HepG2 (cell line): ENCODE data around the gene NTM. TPM values are rescaled to one million over a fixed set of nuclear protein-coding genes. Genes with fewer than 3 reads are reported as not detected.

Experiments
- ATAC-seq: fragments of 200-7000 bp; cut with Tn5 transposase; 3 replicates; pipeline ENCODE4 v1.9.1; 2020; ENCODE audit warnings: mild to moderate bottlenecking, moderate library complexity
- BruUV-seq: library from RNA; stranded (reverse); fragments of 400-500 nt; replicated peaks from 2 replicates; lab custom pipeline; 2021; lab: Mats Ljungman, UMichigan
- CTCF ChIA-PET: fragments of 300-600 bp; formaldehyde crosslinking; extraction: SDS; loops from one replicate; lab custom pipeline; 2021; ENCODE audit warnings: low total read pairs, inconsistent platforms, low intra/inter-chr PET ratio; lab: Yijun Ruan, JAX
- POLR2A ChIA-PET: fragments of 350-600 bp; sonication (Branson Sonifier 250); formaldehyde crosslinking; loops from one replicate; lab custom pipeline; 2020; ENCODE audit warnings: antibody characterized with exemption, inconsistent platforms; lab: Yijun Ruan, JAX
- DNase-seq: peaks from one replicate; pipeline ENCODE4 v3.0.0-alpha.2; 2015; ENCODE audit warnings: low spot score
- FAIRE-seq: peaks from 3 replicates; lab custom pipeline; 2011; peaks lifted over from hg19 to GRCh38; lab: Jason Lieb, UNC
- H2AFZ ChIP-seq: one replicate; pipeline ENCODE4 v1.6.1; 2011; ENCODE audit warnings: low read length, inconsistent platforms
- H3K27ac ChIP-seq: fragments of 300-600 bp; 3 replicates; pipeline ENCODE4 v1.8.0; 2011; ENCODE audit warnings: mixed run types, mild to moderate bottlenecking, mixed read lengths, low read length, inconsistent platforms; ENCODE audit not compliant: insufficient read depth; ENCODE audit errors: extremely low read length
- H3K27me3 ChIP-seq, 2 experiments: fragments of 200-600 bp in 1 of 2; 2 replicates in 1 of 2; 3 replicates in 1 of 2; pipeline versions ENCODE4 v1.6.0 to v1.8.0; 2011; ENCODE audit warnings: low read length in 2 of 2, mild to moderate bottlenecking in 2 of 2, moderate library complexity in 2 of 2, inconsistent platforms in 1 of 2; ENCODE audit not compliant: insufficient read depth in 2 of 2, control insufficient read depth in 1 of 2
- H3K36me3 ChIP-seq, 2 experiments: fragments of 200-600 bp in 1 of 2; replicated peaks in 1 of 2; 2 replicates in 1 of 2; 3 replicates in 1 of 2; pipeline versions ENCODE4 v1.5.1 to v1.8.0; 2011; ENCODE audit warnings: low read length in 2 of 2, inconsistent platforms in 1 of 2; ENCODE audit not compliant: insufficient read depth in 2 of 2, control insufficient read depth in 1 of 2
- H3K4me1 ChIP-seq: 2 replicates; pipeline ENCODE4 v1.5.1; 2012; ENCODE audit warnings: low read length, inconsistent platforms; ENCODE audit not compliant: insufficient read depth
- H3K4me2 ChIP-seq: 2 replicates; pipeline ENCODE4 v1.6.0; 2011; ENCODE audit warnings: low read depth, low read length, inconsistent platforms
- H3K4me3 ChIP-seq, 3 experiments: fragments of 200-600 bp in 1 of 3; sonication (generic), shearing (Covaris generic) in 1 of 3; replicated peaks in 1 of 3; 2 replicates each; pipeline ENCODE4 v1.5.1; 2011 to 2016; ENCODE audit warnings: low read length in 3 of 3, inconsistent platforms in 2 of 3, low read depth in 2 of 3, mild to moderate bottlenecking in 2 of 3, control low read depth in 1 of 3, mixed read lengths in 1 of 3; ENCODE audit not compliant: insufficient read depth in 1 of 3
- H3K79me2 ChIP-seq: one replicate; pipeline ENCODE4 v1.6.1; 2011; ENCODE audit warnings: low read length, inconsistent platforms; ENCODE audit not compliant: insufficient read depth
- H3K9ac ChIP-seq: 2 replicates; pipeline ENCODE4 v1.6.0; 2011; ENCODE audit warnings: mild to moderate bottlenecking, low read depth, low read length, inconsistent platforms; ENCODE audit not compliant: insufficient read depth
- H3K9me3 ChIP-seq: 2 replicates; pipeline ENCODE4 v1.5.1; 2012; ENCODE audit warnings: mild to moderate bottlenecking, low read length
- H4K20me1 ChIP-seq: 2 replicates; pipeline ENCODE4 v1.6.0; 2011; ENCODE audit warnings: inconsistent platforms, mild to moderate bottlenecking, low read length, moderate library complexity; ENCODE audit not compliant: insufficient read depth
- HCFC1 ChIP-seq: fragments of 150-350 bp; IDR thresholded peaks from 2 replicates; pipeline ENCODE4 v1.6.1; 2014; ENCODE audit warnings: low read depth, low read length
- HMGXB4 ChIP-seq, 2 experiments: sonication (generic) in 1 of 2; formaldehyde crosslinking in 1 of 2; IDR thresholded peaks; 2 replicates each; pipeline versions ENCODE4 v1.4.0 to v1.6.1; 2018 to 2020; ENCODE audit warnings: missing genetic modification reagents in 2 of 2, borderline replicate concordance in 1 of 2, low read depth in 1 of 2, mild to moderate bottlenecking in 1 of 2, missing biosample characterization in 1 of 2
- HNRNPUL1 ChIP-seq: fragments of 200-400 bp; formaldehyde crosslinking; IDR thresholded peaks from 2 replicates; pipeline ENCODE4 v1.6.1; 2017; ENCODE audit warnings: low read depth, mild to moderate bottlenecking, low read length, moderate library complexity
- NCOR1 ChIP-seq: fragments of 200-600 bp; sonication (generic); IDR thresholded peaks from 2 replicates; pipeline ENCODE4 v1.7.0; 2017; ENCODE audit warnings: antibody characterized with exemption, low read length, borderline replicate concordance
- TSC22D2 ChIP-seq: sonication (generic); formaldehyde crosslinking; IDR thresholded peaks from 2 replicates; pipeline ENCODE4 v1.5.1; 2020; ENCODE audit warnings: missing genetic modification reagents, mild to moderate bottlenecking, borderline replicate concordance
- ZFYVE20 ChIP-seq: sonication (generic); formaldehyde crosslinking; IDR thresholded peaks from 2 replicates; pipeline ENCODE4 v1.8.0; 2023; ENCODE audit warnings: low read depth, mild to moderate bottlenecking, moderate library complexity, missing genetic modification reagents, borderline replicate concordance
- ZNF572 ChIP-seq: sonication (generic); formaldehyde crosslinking; IDR thresholded peaks from 2 replicates; pipeline ENCODE4 v1.5.1; 2020; ENCODE audit warnings: mild to moderate bottlenecking, missing genetic modification reagents
- ZNF724P ChIP-seq: sonication (generic); formaldehyde crosslinking; IDR thresholded peaks from 2 replicates; pipeline ENCODE4 v1.8.0; 2022; ENCODE audit warnings: missing genetic modification reagents, borderline replicate concordance
- WGBS: methylation state at CpG from one replicate; pipeline ENCODE4 v1.1.6; 2017; ENCODE audit warnings: low lambda C conversion rate; 5-methylcytosine and 5-hydroxymethylcytosine counted together
- in situ Hi-C: cut with HindIII; loops from 2 replicates; pipeline ENCODE4 v1.10.0; 2017; ENCODE audit warnings: low pct_unique_long_range_greater_than_20kb; ENCODE audit not compliant: extremely low pct_ligation_motif_present
- intact Hi-C: fragments of 100-400 bp; cut with micrococcal nuclease; formaldehyde crosslinking; loops from one replicate; pipeline ENCODE4 v1.10.0; 2022; ENCODE audit not compliant: unreplicated experiment
- polyA plus RNA-seq, 8 experiments: library from polyadenylated mRNA; depleted of rRNA in 3 of 8; stranded (reverse) in 7 of 8; unstranded in 1 of 8; fragments of >200 nt; fragmentation: Illumina TruSeq in 4 of 8; extraction: Trizol in 4 of 8; gene quantifications; 2 replicates each; pipeline versions ENCODE4 v1.2.1 to v1.2.3, GENCODE V29; 2011 to 2016; ENCODE audit warnings: low read depth in 4 of 8, missing spikeins in 1 of 8, mixed read lengths in 1 of 8; ENCODE audit not compliant: insufficient read depth in 1 of 8
- total RNA-seq, 5 experiments: library from RNA; depleted of rRNA; stranded (reverse); fragments of >200 nt; fragmentation: Illumina TruSeq; extraction: Trizol; gene quantifications; 2 replicates each; pipeline ENCODE4 v1.2.3, GENCODE V29; 2016; ENCODE audit warnings: low read depth in 1 of 5

NTM gene
- total and polyA plus RNA-seq, 2 of the 13 experiments (the other 11 are each of a cell fraction or from before 2014, with no cell fraction given): not detected

GRCh38 chr11:131815590-131815989 is 445.2 kb downstream of the NTM start:
- H3K36me3 ChIP-seq: no peaks in the 10 kb centered on the region
- H2AFZ ChIP-seq: no peak overlapping the region
- DNase-seq (no peak), FAIRE-seq (no peak), ATAC-seq (no peak)
- no peak overlapping the region for H3K9ac ChIP-seq
- no peaks in the 10 kb centered on the region for H3K9me3 ChIP-seq
- CTCF ChIA-PET: no interaction called here
- H3K4me1 ChIP-seq: no peaks in the 10 kb centered on the region
- H3K27me3 ChIP-seq: no peaks in the 10 kb centered on the region; a peak in 1 of 5 replicates
- H3K4me3 ChIP-seq: no peak overlapping the region
- H3K79me2 ChIP-seq: no peaks in the 10 kb centered on the region
- no peak overlapping the region for H3K4me2 ChIP-seq
- BruUV-seq: no TSS peak
- H3K27ac ChIP-seq: no peak overlapping the region
- POLR2A ChIA-PET: no interaction called here
- WGBS: 15% methylated on average over 10 of the region's 11 CpGs
- no peaks in the 10 kb centered on the region for H4K20me1 ChIP-seq
- TF ChIP-seq HNRNPUL1 (no peak), HMGXB4 (CRISPR knock-in tag; IDR thresholded peaks at IDR 0.05; ENCODE audit: borderline replicate concordance in 1 of 2, low read depth in 1 of 2) (no peak), TSC22D2 (CRISPR knock-in tag) (no peak), NCOR1 (no peak), HCFC1 (no peak), ZNF572 (CRISPR knock-in tag) (no peak), ZFYVE20 (CRISPR knock-in tag) (no peak), ZNF724P (CRISPR knock-in tag) (no peak)
- intact Hi-C loops: no loop called here
- in situ Hi-C loops: no loop called here
